CD14-positive monocyte (primary cell): Measurements from ENCODE around the gene SLK. TPM values are rescaled to one million over a fixed set of nuclear protein-coding genes. Genes with fewer than 3 reads are reported as not detected.

ENCODE experiments used
- DNase-seq, 3 donors: peaks; one replicate each; pipeline ENCODE4 v3.0.0-alpha.2; 2011 to 2022
- H2AFZ ChIP-seq: 2 replicates; pipeline ENCODE4 v1.6.0; 2012; ENCODE audit warnings: mild to moderate bottlenecking, low read depth, low read length, inconsistent platforms; ENCODE audit not compliant: insufficient read depth, poor library complexity, severe bottlenecking
- H3K27ac ChIP-seq, 2 donors: 1 replicate in 1 of 2; 2 replicates in 1 of 2; pipeline ENCODE4 v1.5.1; 2012 to 2013; ENCODE audit warnings: low read length in 2 of 2, control low read depth in 1 of 2, inconsistent platforms in 1 of 2, low read depth in 1 of 2, mild to moderate bottlenecking in 1 of 2
- H3K27me3 ChIP-seq, 2 donors: one replicate each; pipeline versions ENCODE4 v1.6.0 to v1.6.1; 2011 to 2013; ENCODE audit warnings: low read length in 2 of 2; ENCODE audit not compliant: control insufficient read depth in 2 of 2, insufficient read depth in 2 of 2
- H3K36me3 ChIP-seq, 2 donors: replicated peaks in 1 of 2; 1 replicate in 1 of 2; 2 replicates in 1 of 2; pipeline versions ENCODE4 v1.5.1 to v1.6.1; 2012 to 2013; ENCODE audit warnings: low read length in 2 of 2, control low read depth in 1 of 2, inconsistent platforms in 1 of 2, mild to moderate bottlenecking in 1 of 2; ENCODE audit not compliant: insufficient read depth in 2 of 2, control insufficient read depth in 1 of 2
- H3K4me1 ChIP-seq, 2 donors: 1 replicate in 1 of 2; 2 replicates in 1 of 2; pipeline versions ENCODE4 v1.5.1 to v1.6.1; 2012 to 2013; ENCODE audit warnings: low read length in 2 of 2, control low read depth in 1 of 2, inconsistent platforms in 1 of 2, mild to moderate bottlenecking in 1 of 2, moderate library complexity in 1 of 2; ENCODE audit not compliant: insufficient read depth in 2 of 2, control insufficient read depth in 1 of 2
- H3K4me2 ChIP-seq: replicated peaks from 2 replicates; pipeline ENCODE3; 2012; ENCODE audit warnings: low read length, moderate library complexity, mild to moderate bottlenecking; ENCODE audit not compliant: poor library complexity, severe bottlenecking; ENCODE audit errors: extremely low read depth
- H3K4me3 ChIP-seq, 3 experiments: fragments of 200-600 bp in 1 of 3; sonication (generic) in 1 of 3; replicated peaks in 1 of 3; 1 replicate in 2 of 3; 2 replicates in 1 of 3; pipeline ENCODE4 v1.5.1; 2011 to 2013; ENCODE audit warnings: low read length in 3 of 3, mild to moderate bottlenecking in 3 of 3, control low read depth in 2 of 3, low read depth in 2 of 3, inconsistent platforms in 1 of 3, moderate library complexity in 1 of 3
- H3K79me2 ChIP-seq: 2 replicates; pipeline ENCODE4 v1.6.0; 2012; ENCODE audit warnings: mild to moderate bottlenecking, control low read depth, inconsistent platforms, low read length, moderate library complexity; ENCODE audit not compliant: insufficient read depth
- H3K9ac ChIP-seq: 2 replicates; pipeline ENCODE4 v1.6.0; 2017; ENCODE audit warnings: low read length, mild to moderate bottlenecking; ENCODE audit not compliant: insufficient read depth, poor library complexity, severe bottlenecking
- H3K9me3 ChIP-seq, 2 donors: replicated peaks in 1 of 2; 1 replicate in 1 of 2; 2 replicates in 1 of 2; pipeline versions ENCODE4 v1.5.1 to v1.6.1; 2012 to 2013; ENCODE audit warnings: low read length in 2 of 2, control low read depth in 1 of 2; ENCODE audit not compliant: control insufficient read depth in 1 of 2, insufficient read depth in 1 of 2
- H4K20me1 ChIP-seq: 2 replicates; pipeline ENCODE4 v1.6.0; 2012; ENCODE audit warnings: mild to moderate bottlenecking, low read length, control low read depth, moderate library complexity; ENCODE audit not compliant: insufficient read depth
- H3K27ac Mint-ChIP-seq, 7 donors: one replicate each; pipeline ENCODE4 v1.8.0; 2020; ENCODE audit warnings: mild to moderate bottlenecking in 7 of 7, mixed read lengths in 7 of 7, moderate library complexity in 6 of 7, inconsistent platforms in 2 of 7
- H3K27me3 Mint-ChIP-seq, 3 donors: one replicate each; pipeline ENCODE4 v1.8.0; 2021 to 2022; ENCODE audit warnings: low read depth in 3 of 3, mild to moderate bottlenecking in 3 of 3, mixed read lengths in 3 of 3, moderate library complexity in 3 of 3, inconsistent platforms in 1 of 3
- H3K36me3 Mint-ChIP-seq, 2 donors: one replicate each; pipeline ENCODE4 v1.8.0; 2020; ENCODE audit warnings: mixed read lengths in 2 of 2, inconsistent platforms in 1 of 2, mild to moderate bottlenecking in 1 of 2
- H3K4me1 Mint-ChIP-seq: one replicate; pipeline ENCODE4 v1.8.0; 2020; ENCODE audit warnings: mild to moderate bottlenecking, mixed read lengths
- H3K4me3 Mint-ChIP-seq, 2 donors: one replicate each; pipeline ENCODE4 v1.8.0; 2020; ENCODE audit warnings: mild to moderate bottlenecking in 2 of 2, mixed read lengths in 2 of 2, moderate library complexity in 1 of 2
- H3K9me3 Mint-ChIP-seq, 7 donors: one replicate each; pipeline ENCODE4 v1.8.0; 2020 to 2022; ENCODE audit warnings: mixed read lengths in 7 of 7, mild to moderate bottlenecking in 6 of 7, moderate library complexity in 6 of 7, inconsistent platforms in 2 of 7
- CTCF ChIP-seq: fragments of 200-600 bp; IDR thresholded peaks from one replicate; pipeline ENCODE4 v1.8.0; 2022; ENCODE audit warnings: antibody characterized with exemption, mild to moderate bottlenecking
- WGBS: methylation state at CpG from one replicate; pipeline ENCODE4 v1.1.5; 2013; ENCODE audit warnings: missing lambda C conversion rate; ENCODE audit not compliant: insufficient coverage; 5-methylcytosine and 5-hydroxymethylcytosine counted together
- intact Hi-C, 2 donors: fragments of 100-400 bp; cut with micrococcal nuclease; formaldehyde crosslinking; loops; one replicate each; pipeline versions ENCODE4 v1.15.0 to v1.15.1; 2023
- polyA plus RNA-seq, 3 donors: library from polyadenylated mRNA; depleted of rRNA in 1 of 3; unstranded in 2 of 3; stranded (reverse) in 1 of 3; fragments of 300-500 nt in 2 of 3; fragments of >200 nt in 1 of 3; fragmentation: Illumina TruSeq in 2 of 3; gene quantifications; 1 replicate in 2 of 3; 2 replicates in 1 of 3; pipeline ENCODE4 v1.2.3, GENCODE V29; 2012 to 2021

SLK gene
- polyA plus RNA-seq, 3 donors = 2.9 to 6.5 (median 4.4) TPM

- 60% methylated on average over 5 of the region's 8 CpGs for WGBS
- no peak for DNase-seq
- H3K27ac Mint-ChIP-seq = no peak overlapping the region
Measured at GRCh38 chr10:104043185-104043830, 76.4 kb downstream of the SLK start.

GRCh38 chr10:104043854-104044253 lies 76.9 kb downstream of the SLK start:
- no peaks in the 10 kb centered on the region for H3K9me3 Mint-ChIP-seq
- H3K4me3 Mint-ChIP-seq = no peak overlapping the region

More at GRCh38 chr10:104043185-104043830, 76.4 kb downstream of the SLK start:
- no peaks in the 10 kb centered on the region for H3K9me3 Mint-ChIP-seq
- Histone ChIP-seq H3K9ac (no peak overlapping the region), H3K4me1 (no peaks in the 10 kb centered on the region), H3K4me2 (no peak overlapping the region), H3K27ac (no peak overlapping the region), H3K4me3 (no peak overlapping the region), H3K9me3 (no peaks in the 10 kb centered on the region), H3K79me2 (no peaks in the 10 kb centered on the region), H3K27me3 (no peaks in the 10 kb centered on the region), H3K36me3 (no peaks in the 10 kb centered on the region), H2AFZ (no peak overlapping the region), H4K20me1 (no peaks in the 10 kb centered on the region)
- H3K4me3 Mint-ChIP-seq = no peak overlapping the region
- H3K27me3 Mint-ChIP-seq = peaks cover 2 to 5% (median 3%) of the 10 kb centered on the region in 3 donors
- no peak for TF ChIP-seq CTCF
- intact Hi-C loops = no loop called here
- no peaks in the 10 kb centered on the region for H3K36me3 Mint-ChIP-seq
- H3K4me1 Mint-ChIP-seq = no peaks in the 10 kb centered on the region

More at GRCh38 chr10:104043854-104044253, 76.9 kb downstream of the SLK start:
- no peaks in the 10 kb centered on the region for H3K9me3 ChIP-seq
- Mint-ChIP-seq H3K4me1 (no peaks in the 10 kb centered on the region), H3K27me3 (peaks cover 2 to 6% (median 3%) of the 10 kb centered on the region in 3 donors), H3K27ac (no peak overlapping the region), H3K36me3 (no peaks in the 10 kb centered on the region)
- no peak overlapping the region for H3K4me3 ChIP-seq
- intact Hi-C loops = no loop called here
- no peaks in the 10 kb centered on the region for H3K4me1 ChIP-seq
- H3K9ac ChIP-seq = no peak overlapping the region
- no peaks in the 10 kb centered on the region for H3K36me3 ChIP-seq
- no peaks in the 10 kb centered on the region for H3K79me2 ChIP-seq
- no peak for TF ChIP-seq CTCF
- no peak overlapping the region for H3K27ac ChIP-seq
- H3K27me3 ChIP-seq = no peaks in the 10 kb centered on the region
- no peak overlapping the region for H3K4me2 ChIP-seq
- 100% methylated on average over 3 of the region's 4 CpGs for WGBS
- DNase-seq = no peak
- no peak overlapping the region for H2AFZ ChIP-seq
- H4K20me1 ChIP-seq = no peaks in the 10 kb centered on the region
